MCF 10A (cell line): Measurements from ENCODE around the gene CHCHD3. TPM values are rescaled to one million over a fixed set of nuclear protein-coding genes. Genes with fewer than 3 reads are reported as not detected.
A peak's percentile ranks its signal among the peaks of the same experiment; 100 is the strongest.

Experiments
- BruUV-seq: library from RNA; stranded (reverse); fragments of 400-500 nt; replicated peaks from 2 replicates; lab custom pipeline; 2021; lab: Mats Ljungman, UMichigan
- CTCF ChIA-PET: fragments of 300-600 bp; sonication (Branson Sonifier 250); formaldehyde crosslinking; extraction: SDS; loops from one replicate; lab custom pipeline; 2021; ENCODE audit warnings: antibody characterized with exemption, inconsistent platforms; lab: Yijun Ruan, JAX
- POLR2A ChIA-PET: fragments of 300-600, 350-650 bp; sonication (Branson Sonifier 250); formaldehyde crosslinking; extraction: SDS; loops from one replicate; lab custom pipeline; 2020; ENCODE audit warnings: antibody characterized with exemption, inconsistent platforms; lab: Yijun Ruan, JAX
- DNase-seq: peaks from one replicate; pipeline ENCODE4 v3.0.0-alpha.2; 2018; ENCODE audit not compliant: unreplicated experiment
- H3K27ac Mint-ChIP-seq: one replicate; pipeline ENCODE4 v1.8.0; 2022; ENCODE audit warnings: mild to moderate bottlenecking, low read depth, mixed read lengths; ENCODE audit not compliant: unreplicated experiment
- H3K27me3 Mint-ChIP-seq: one replicate; pipeline ENCODE4 v1.8.0; 2022; ENCODE audit warnings: mixed read lengths; ENCODE audit not compliant: insufficient read depth, unreplicated experiment
- H3K36me3 Mint-ChIP-seq: one replicate; pipeline ENCODE4 v1.8.0; 2022; ENCODE audit warnings: mild to moderate bottlenecking, moderate library complexity, mixed read lengths; ENCODE audit not compliant: insufficient read depth, unreplicated experiment
- H3K4me1 Mint-ChIP-seq: one replicate; pipeline ENCODE4 v1.8.0; 2022; ENCODE audit warnings: mixed read lengths; ENCODE audit not compliant: insufficient read depth, unreplicated experiment
- H3K4me3 Mint-ChIP-seq: one replicate; pipeline ENCODE4 v1.8.0; 2022; ENCODE audit warnings: mild to moderate bottlenecking, moderate library complexity, mixed read lengths; ENCODE audit not compliant: unreplicated experiment
- H3K9me3 Mint-ChIP-seq: one replicate; pipeline ENCODE4 v1.8.0; 2022; ENCODE audit warnings: mixed read lengths; ENCODE audit not compliant: unreplicated experiment
- intact Hi-C: fragments of 100-400 bp; cut with micrococcal nuclease; formaldehyde crosslinking; loops from 2 replicates; pipeline ENCODE4 v1.14.1; 2022
- total RNA-seq: library from RNA; stranded (reverse); gene quantifications from 2 replicates; pipeline ENCODE4 v1.2.3, GENCODE V29; 2022
- TF ChIP-seq, protein P1 (sequence below): fragments of 200-600 bp; IDR thresholded peaks from one replicate; pipeline ENCODE4 v1.8.0; 2022; ENCODE audit warnings: antibody characterized with exemption, mild to moderate bottlenecking; ENCODE audit not compliant: unreplicated experiment

CHCHD3 gene
- total RNA-seq, 1 experiment from 2014 or later, result 102 TPM

DNA sequence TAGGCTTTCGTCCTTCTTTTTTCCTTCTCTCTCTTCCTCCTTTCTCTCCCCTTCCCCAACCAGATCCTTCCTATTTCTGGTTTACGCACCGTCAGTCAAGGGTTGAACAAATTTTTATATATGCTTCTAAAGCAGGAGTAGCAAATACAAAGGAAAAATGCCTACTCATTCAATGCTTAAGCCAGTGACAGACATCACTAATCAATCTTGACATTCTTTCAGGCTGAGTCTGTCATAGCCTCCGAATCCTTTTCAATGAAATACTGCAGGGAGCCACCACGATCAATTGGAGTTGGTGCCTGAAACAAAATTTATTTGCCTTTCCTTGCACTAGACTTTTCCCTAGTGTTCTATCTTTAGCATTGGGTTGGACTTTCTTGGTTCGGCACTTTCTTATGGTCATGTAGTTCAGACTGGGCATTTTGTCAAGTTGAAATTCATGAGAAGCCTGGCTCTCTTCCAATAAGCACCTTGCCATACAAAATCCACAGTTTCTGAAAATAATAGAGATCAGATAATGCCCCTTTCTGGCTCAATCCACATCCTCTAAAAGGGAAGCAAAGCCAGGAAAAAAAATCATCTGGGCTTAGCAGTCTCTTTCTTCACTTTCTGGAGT is 266.1 kb downstream of the CHCHD3 start:
- peak; percentile 9 for DNase-seq
- H3K9me3 Mint-ChIP-seq, result peaks cover 14% of the 10 kb centered on the region

GRCh38 chr7:132815130-132815529 is 266.8 kb downstream of the CHCHD3 start:
- BruUV-seq, result no TSS peak
- TF ChIP-seq, protein P1, sequence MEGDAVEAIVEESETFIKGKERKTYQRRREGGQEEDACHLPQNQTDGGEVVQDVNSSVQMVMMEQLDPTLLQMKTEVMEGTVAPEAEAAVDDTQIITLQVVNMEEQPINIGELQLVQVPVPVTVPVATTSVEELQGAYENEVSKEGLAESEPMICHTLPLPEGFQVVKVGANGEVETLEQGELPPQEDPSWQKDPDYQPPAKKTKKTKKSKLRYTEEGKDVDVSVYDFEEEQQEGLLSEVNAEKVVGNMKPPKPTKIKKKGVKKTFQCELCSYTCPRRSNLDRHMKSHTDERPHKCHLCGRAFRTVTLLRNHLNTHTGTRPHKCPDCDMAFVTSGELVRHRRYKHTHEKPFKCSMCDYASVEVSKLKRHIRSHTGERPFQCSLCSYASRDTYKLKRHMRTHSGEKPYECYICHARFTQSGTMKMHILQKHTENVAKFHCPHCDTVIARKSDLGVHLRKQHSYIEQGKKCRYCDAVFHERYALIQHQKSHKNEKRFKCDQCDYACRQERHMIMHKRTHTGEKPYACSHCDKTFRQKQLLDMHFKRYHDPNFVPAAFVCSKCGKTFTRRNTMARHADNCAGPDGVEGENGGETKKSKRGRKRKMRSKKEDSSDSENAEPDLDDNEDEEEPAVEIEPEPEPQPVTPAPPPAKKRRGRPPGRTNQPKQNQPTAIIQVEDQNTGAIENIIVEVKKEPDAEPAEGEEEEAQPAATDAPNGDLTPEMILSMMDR, result no peak
- intact Hi-C loops, result no loop called here
- ChIA-PET CTCF (no interaction called here), POLR2A (no interaction called here)
- Mint-ChIP-seq H3K4me3 (no peak overlapping the region), H3K9me3 (peaks cover 14% of the 10 kb centered on the region), H3K4me1 (peaks cover 7% of the 10 kb centered on the region), H3K27me3 (no peaks in the 10 kb centered on the region), H3K36me3 (no peaks in the 10 kb centered on the region), H3K27ac (no peak overlapping the region)
- DNase-seq, result no peak

More for the DNA sequence above, 266.1 kb downstream of the CHCHD3 start:
- Mint-ChIP-seq H3K4me1 (peaks cover 7% of the 10 kb centered on the region), H3K4me3 (no peak overlapping the region), H3K27ac (no peak overlapping the region), H3K27me3 (no peaks in the 10 kb centered on the region), H3K36me3 (no peaks in the 10 kb centered on the region)
- intact Hi-C loops, result no loop called here
- ChIA-PET CTCF (interaction anchor here (0.6 kb wide), 1 partner anchor 302 kb away, joined by 4 read pairs; no protein-coding TSS in a partner anchor), POLR2A (no interaction called here)
- TF ChIP-seq, protein P1, result no peak
- no TSS peak for BruUV-seq

DNA sequence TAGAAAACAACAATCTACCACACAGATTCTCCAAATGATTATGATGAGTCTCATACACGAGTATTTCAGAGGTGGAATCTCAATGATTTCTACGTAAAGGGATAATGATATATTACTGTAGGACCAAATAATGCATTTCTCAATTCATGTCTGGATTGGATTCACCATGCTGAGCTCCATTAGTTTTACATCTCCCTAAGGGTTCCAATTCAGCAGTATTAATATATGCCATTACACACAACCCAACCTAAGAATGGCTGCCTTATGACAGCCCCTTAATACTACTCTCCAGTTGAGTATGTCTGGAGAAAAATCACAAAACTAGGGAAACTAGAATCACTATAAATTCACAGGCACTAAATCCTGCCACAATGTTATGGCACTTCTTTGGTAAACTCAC is 271.3 kb downstream of the CHCHD3 start:
- CTCF ChIA-PET, result interaction anchor here (0.6 kb wide), 1 partner anchor 605 kb away, joined by 3 read pairs; no protein-coding TSS in a partner anchor
- TF ChIP-seq, protein P1, result no peak
- Mint-ChIP-seq H3K27me3 (no peaks in the 10 kb centered on the region), H3K4me3 (no peak overlapping the region), H3K27ac (no peak overlapping the region), H3K4me1 (no peaks in the 10 kb centered on the region), H3K36me3 (no peaks in the 10 kb centered on the region), H3K9me3 (peaks cover 14% of the 10 kb centered on the region)
- no peak for DNase-seq
- BruUV-seq, result no TSS peak
- intact Hi-C loops, result no loop called here
- POLR2A ChIA-PET, result no interaction called here

- TF ChIP-seq, protein P1, result no peak
- BruUV-seq, result no TSS peak
- ChIA-PET POLR2A (no interaction called here), CTCF (interaction anchor here (0.6 kb wide), 1 partner anchor 1078 kb away, joined by 3 read pairs; no protein-coding TSS in a partner anchor)
- no peak for DNase-seq
- H3K27ac Mint-ChIP-seq, result no peak overlapping the region
- no peaks in the 10 kb centered on the region for H3K4me1 Mint-ChIP-seq
- H3K4me3 Mint-ChIP-seq, result no peak overlapping the region
- peaks cover 3% of the 10 kb centered on the region for H3K9me3 Mint-ChIP-seq
- intact Hi-C loops, result no loop called here
- H3K27me3 Mint-ChIP-seq, result no peaks in the 10 kb centered on the region
- H3K36me3 Mint-ChIP-seq, result no peaks in the 10 kb centered on the region
Measured at GRCh38 chr7:132806834-132807233, 275.1 kb downstream of the CHCHD3 start.
